HepG2 (cell line): ENCODE measurements around the gene TEF. TPM values are rescaled to one million over a fixed set of nuclear protein-coding genes. Genes with fewer than 3 reads are reported as not detected.

Experiments
- CEBPZ ChIP-seq: IDR thresholded peaks from 2 replicates; pipeline ENCODE4 v1.6.1; 2012; ENCODE audit warnings: low read length, improper control_type of control experiment
- NPAS2 ChIP-seq: sonication (generic); formaldehyde crosslinking; IDR thresholded peaks from 2 replicates; pipeline ENCODE4 v1.8.0; 2022; ENCODE audit warnings: mild to moderate bottlenecking, missing genetic modification reagents, borderline replicate concordance
- POGK ChIP-seq: sonication (generic); formaldehyde crosslinking; conservative IDR thresholded peaks from 2 replicates; pipeline ENCODE4 v1.8.0; 2022; ENCODE audit warnings: mild to moderate bottlenecking, moderate library complexity, missing genetic modification reagents
- POGZ ChIP-seq: sonication (generic); formaldehyde crosslinking; IDR thresholded peaks from 2 replicates; pipeline ENCODE4 v1.4.0; 2020; ENCODE audit warnings: mild to moderate bottlenecking, missing genetic modification reagents
- PRMT3 ChIP-seq: sonication (generic); formaldehyde crosslinking; IDR thresholded peaks from 2 replicates; pipeline ENCODE4 v1.8.1; 2022; ENCODE audit warnings: low read depth, mild to moderate bottlenecking, moderate library complexity, missing genetic modification reagents, borderline replicate concordance
- SMYD3 ChIP-seq: sonication (generic); formaldehyde crosslinking; IDR thresholded peaks from 2 replicates; pipeline ENCODE4 v1.8.1; 2023; ENCODE audit warnings: mild to moderate bottlenecking, missing genetic modification reagents
- TP53 ChIP-seq: sonication (generic); formaldehyde crosslinking; conservative IDR thresholded peaks from 2 replicates; pipeline ENCODE4 v1.4.0; 2020; ENCODE audit warnings: missing genetic modification reagents
- ZNF292 ChIP-seq: sonication (generic); formaldehyde crosslinking; IDR thresholded peaks from 2 replicates; pipeline ENCODE4 v1.8.1; 2022; ENCODE audit warnings: mild to moderate bottlenecking, low read depth, missing genetic modification reagents, borderline replicate concordance
- ZNF597 ChIP-seq: sonication (generic); formaldehyde crosslinking; IDR thresholded peaks from 2 replicates; pipeline ENCODE4 v1.5.0; 2020; ENCODE audit warnings: missing genetic modification reagents
- ZNF709 ChIP-seq: sonication (generic); formaldehyde crosslinking; IDR thresholded peaks from 2 replicates; pipeline ENCODE4 v1.5.0; 2020; ENCODE audit warnings: mild to moderate bottlenecking, missing genetic modification reagents
- ZNF761 ChIP-seq: sonication (generic); formaldehyde crosslinking; conservative IDR thresholded peaks from 2 replicates; pipeline ENCODE4 v1.4.0; 2020; ENCODE audit warnings: mild to moderate bottlenecking, missing genetic modification reagents
- polyA plus RNA-seq, 8 experiments: library from polyadenylated mRNA; depleted of rRNA in 3 of 8; stranded (reverse) in 7 of 8; unstranded in 1 of 8; fragments of >200 nt; fragmentation: Illumina TruSeq in 4 of 8; extraction: Trizol in 4 of 8; gene quantifications; 2 replicates each; pipeline versions ENCODE4 v1.2.1 to v1.2.3, GENCODE V29; 2011 to 2016; ENCODE audit warnings: low read depth in 4 of 8, missing spikeins in 1 of 8, mixed read lengths in 1 of 8; ENCODE audit not compliant: insufficient read depth in 1 of 8
- total RNA-seq, 5 experiments: library from RNA; depleted of rRNA; stranded (reverse); fragments of >200 nt; fragmentation: Illumina TruSeq; extraction: Trizol; gene quantifications; 2 replicates each; pipeline ENCODE4 v1.2.3, GENCODE V29; 2016; ENCODE audit warnings: low read depth in 1 of 5
- TF ChIP-seq, protein P1 (sequence below): sonication (generic); formaldehyde crosslinking; IDR thresholded peaks from 2 replicates; pipeline ENCODE4 v1.4.0; 2020; ENCODE audit warnings: mild to moderate bottlenecking, missing genetic modification reagents
- TF ChIP-seq, protein P2 (sequence below): sonication (generic); IDR thresholded peaks from 2 replicates; pipeline ENCODE4 v1.6.1; 2016; ENCODE audit warnings: low read depth, borderline replicate concordance
- TF ChIP-seq, protein P3 (sequence below): IDR thresholded peaks from 2 replicates; pipeline ENCODE4 v1.6.1; 2016; ENCODE audit warnings: low read depth, missing genetic modification reagents, missing compliant biosample characterization

Gene TEF
- total and polyA plus RNA-seq, 2 of the 13 experiments (the other 11 are each of a cell fraction or from before 2014, with no cell fraction given) = 7.6 to 11.2 TPM

- no peak for TF ChIP-seq SMYD3 (CRISPR knock-in tag)
- no peak for TF ChIP-seq ZNF709 (CRISPR knock-in tag)
- TF ChIP-seq TP53 (CRISPR knock-in tag) = no peak
- TF ChIP-seq, protein P1, sequence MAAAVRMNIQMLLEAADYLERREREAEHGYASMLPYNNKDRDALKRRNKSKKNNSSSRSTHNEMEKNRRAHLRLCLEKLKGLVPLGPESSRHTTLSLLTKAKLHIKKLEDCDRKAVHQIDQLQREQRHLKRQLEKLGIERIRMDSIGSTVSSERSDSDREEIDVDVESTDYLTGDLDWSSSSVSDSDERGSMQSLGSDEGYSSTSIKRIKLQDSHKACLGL (CRISPR knock-in tag) = peak; percentile 22; the same call in 1 of the 2 replicates
- no peak for TF ChIP-seq CEBPZ
- TF ChIP-seq PRMT3 (CRISPR knock-in tag) = peak; percentile 34
- TF ChIP-seq POGK (CRISPR knock-in tag) = no peak
- no peak for TF ChIP-seq NPAS2 (CRISPR knock-in tag)
- peak; percentile 60; the same call in 1 of the 2 replicates for TF ChIP-seq ZNF761 (CRISPR knock-in tag)
- TF ChIP-seq, protein P2, sequence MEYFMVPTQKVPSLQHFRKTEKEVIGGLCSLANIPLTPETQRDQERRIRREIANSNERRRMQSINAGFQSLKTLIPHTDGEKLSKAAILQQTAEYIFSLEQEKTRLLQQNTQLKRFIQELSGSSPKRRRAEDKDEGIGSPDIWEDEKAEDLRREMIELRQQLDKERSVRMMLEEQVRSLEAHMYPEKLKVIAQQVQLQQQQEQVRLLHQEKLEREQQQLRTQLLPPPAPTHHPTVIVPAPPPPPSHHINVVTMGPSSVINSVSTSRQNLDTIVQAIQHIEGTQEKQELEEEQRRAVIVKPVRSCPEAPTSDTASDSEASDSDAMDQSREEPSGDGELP = no peak
- no peak for TF ChIP-seq ZNF597 (CRISPR knock-in tag)
- no peak for TF ChIP-seq ZNF292
- TF ChIP-seq POGZ = no peak
- TF ChIP-seq, protein P3, sequence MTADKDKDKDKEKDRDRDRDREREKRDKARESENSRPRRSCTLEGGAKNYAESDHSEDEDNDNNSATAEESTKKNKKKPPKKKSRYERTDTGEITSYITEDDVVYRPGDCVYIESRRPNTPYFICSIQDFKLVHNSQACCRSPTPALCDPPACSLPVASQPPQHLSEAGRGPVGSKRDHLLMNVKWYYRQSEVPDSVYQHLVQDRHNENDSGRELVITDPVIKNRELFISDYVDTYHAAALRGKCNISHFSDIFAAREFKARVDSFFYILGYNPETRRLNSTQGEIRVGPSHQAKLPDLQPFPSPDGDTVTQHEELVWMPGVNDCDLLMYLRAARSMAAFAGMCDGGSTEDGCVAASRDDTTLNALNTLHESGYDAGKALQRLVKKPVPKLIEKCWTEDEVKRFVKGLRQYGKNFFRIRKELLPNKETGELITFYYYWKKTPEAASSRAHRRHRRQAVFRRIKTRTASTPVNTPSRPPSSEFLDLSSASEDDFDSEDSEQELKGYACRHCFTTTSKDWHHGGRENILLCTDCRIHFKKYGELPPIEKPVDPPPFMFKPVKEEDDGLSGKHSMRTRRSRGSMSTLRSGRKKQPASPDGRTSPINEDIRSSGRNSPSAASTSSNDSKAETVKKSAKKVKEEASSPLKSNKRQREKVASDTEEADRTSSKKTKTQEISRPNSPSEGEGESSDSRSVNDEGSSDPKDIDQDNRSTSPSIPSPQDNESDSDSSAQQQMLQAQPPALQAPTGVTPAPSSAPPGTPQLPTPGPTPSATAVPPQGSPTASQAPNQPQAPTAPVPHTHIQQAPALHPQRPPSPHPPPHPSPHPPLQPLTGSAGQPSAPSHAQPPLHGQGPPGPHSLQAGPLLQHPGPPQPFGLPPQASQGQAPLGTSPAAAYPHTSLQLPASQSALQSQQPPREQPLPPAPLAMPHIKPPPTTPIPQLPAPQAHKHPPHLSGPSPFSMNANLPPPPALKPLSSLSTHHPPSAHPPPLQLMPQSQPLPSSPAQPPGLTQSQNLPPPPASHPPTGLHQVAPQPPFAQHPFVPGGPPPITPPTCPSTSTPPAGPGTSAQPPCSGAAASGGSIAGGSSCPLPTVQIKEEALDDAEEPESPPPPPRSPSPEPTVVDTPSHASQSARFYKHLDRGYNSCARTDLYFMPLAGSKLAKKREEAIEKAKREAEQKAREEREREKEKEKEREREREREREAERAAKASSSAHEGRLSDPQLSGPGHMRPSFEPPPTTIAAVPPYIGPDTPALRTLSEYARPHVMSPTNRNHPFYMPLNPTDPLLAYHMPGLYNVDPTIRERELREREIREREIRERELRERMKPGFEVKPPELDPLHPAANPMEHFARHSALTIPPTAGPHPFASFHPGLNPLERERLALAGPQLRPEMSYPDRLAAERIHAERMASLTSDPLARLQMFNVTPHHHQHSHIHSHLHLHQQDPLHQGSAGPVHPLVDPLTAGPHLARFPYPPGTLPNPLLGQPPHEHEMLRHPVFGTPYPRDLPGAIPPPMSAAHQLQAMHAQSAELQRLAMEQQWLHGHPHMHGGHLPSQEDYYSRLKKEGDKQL (CRISPR knock-in tag) = no peak
These were observed 65.9 kb downstream of the TEF start (continued) for GRCh38 chr22:41447435-41448188.
